Common myeloid progenitor, CD34-positive (primary cell): ENCODE measurements around the gene ZNF532.

Experiments used
- CTCF ChIA-PET: fragments of 350-600 bp; sonication (Branson Sonifier 250); formaldehyde crosslinking; loops from one replicate; lab custom pipeline; 2021; ENCODE audit warnings: antibody characterized with exemption; lab: Charles Lee
- POLR2A ChIA-PET: fragments of 350-600 bp; sonication (Branson Sonifier 250); formaldehyde crosslinking; loops from one replicate; lab custom pipeline; 2021; ENCODE audit warnings: antibody characterized with exemption; lab: Charles Lee
- DNase-seq, 3 donors: peaks; one replicate each; pipeline versions ENCODE4 v3.0.0 to v3.0.0-alpha.2; 2013
- H3K27ac ChIP-seq, 2 experiments: 1 replicate in 1 of 2; 2 replicates in 1 of 2; pipeline ENCODE4 v1.7.0; 2013; ENCODE audit warnings: inconsistent platforms in 2 of 2, low read length in 2 of 2, mild to moderate bottlenecking in 2 of 2, low read depth in 1 of 2, moderate library complexity in 1 of 2; ENCODE audit not compliant: severe bottlenecking in 2 of 2, insufficient read depth in 1 of 2, poor library complexity in 1 of 2
- H3K27me3 ChIP-seq, 5 experiments: replicated peaks in 2 of 5; 1 replicate in 3 of 5; 2 replicates in 2 of 5; pipeline versions ENCODE4 v1.6.1 to v1.7.0; 2013; ENCODE audit warnings: low read length in 4 of 5, mild to moderate bottlenecking in 2 of 5, moderate library complexity in 2 of 5, inconsistent platforms in 1 of 5; ENCODE audit not compliant: insufficient read depth in 5 of 5, control insufficient read depth in 4 of 5
- H3K36me3 ChIP-seq, 4 experiments: 1 replicate in 2 of 4; 2 replicates in 2 of 4; pipeline versions ENCODE4 v1.6.1 to v1.7.0; 2013; ENCODE audit warnings: low read length in 3 of 4, control low read depth in 1 of 4, mild to moderate bottlenecking in 1 of 4; ENCODE audit not compliant: control insufficient read depth in 4 of 4, insufficient read depth in 4 of 4
- H3K4me1 ChIP-seq, 4 experiments: 1 replicate in 3 of 4; 2 replicates in 1 of 4; pipeline versions ENCODE4 v1.6.1 to v1.7.1; 2013; ENCODE audit warnings: low read length in 3 of 4, mild to moderate bottlenecking in 3 of 4, control low read depth in 1 of 4, inconsistent platforms in 1 of 4, moderate library complexity in 1 of 4; ENCODE audit not compliant: control insufficient read depth in 4 of 4, insufficient read depth in 4 of 4; ENCODE audit errors: control extremely low read depth in 1 of 4
- H3K4me3 ChIP-seq, 7 experiments: 1 replicate in 4 of 7; 2 replicates in 3 of 7; pipeline versions ENCODE4 v1.5.1 to v1.7.0; 2013; ENCODE audit warnings: mild to moderate bottlenecking in 7 of 7, low read length in 6 of 7, moderate library complexity in 6 of 7, inconsistent platforms in 2 of 7, low read depth in 2 of 7, control low read depth in 1 of 7; ENCODE audit not compliant: insufficient read depth in 4 of 7, control insufficient read depth in 1 of 7; ENCODE audit errors: extremely low read depth in 1 of 7
- H3K9me3 ChIP-seq, 5 experiments: 1 replicate in 4 of 5; 2 replicates in 1 of 5; pipeline versions ENCODE4 v1.6.1 to v1.7.1; 2013; ENCODE audit warnings: low read length in 4 of 5, mild to moderate bottlenecking in 2 of 5, inconsistent platforms in 1 of 5, low read depth in 1 of 5, moderate library complexity in 1 of 5; ENCODE audit not compliant: control insufficient read depth in 4 of 5, insufficient read depth in 2 of 5; ENCODE audit errors: control extremely low read depth in 1 of 5
- WGBS: methylation state at CpG from one replicate; pipeline ENCODE4 v1.1.5; 2013; ENCODE audit not compliant: insufficient coverage; 5-methylcytosine and 5-hydroxymethylcytosine counted together

ZNF532 gene

DNA sequence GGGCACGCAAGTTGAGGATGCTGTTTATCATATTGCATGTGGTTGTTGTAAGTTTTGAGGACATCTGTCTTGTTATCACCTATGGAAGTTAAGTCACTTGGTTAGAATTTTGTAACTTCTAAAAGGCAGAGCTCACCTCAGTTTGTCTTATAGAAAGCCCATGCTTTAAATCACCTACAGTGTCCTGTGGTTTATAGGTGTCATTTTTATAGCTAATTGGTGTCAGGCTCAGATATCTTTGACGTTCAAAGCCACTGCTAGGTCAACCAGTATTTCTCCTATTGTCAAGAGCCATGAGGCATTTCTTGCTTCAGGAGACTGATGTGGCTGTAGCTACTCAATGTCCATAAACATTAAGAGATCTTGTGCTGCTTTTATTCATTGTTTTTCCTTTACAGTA is 16.8 kb downstream of the ZNF532 start:
- Histone ChIP-seq H3K27ac (no peak overlapping the region), H3K36me3 (peaks cover 0 to 1% (median 0%) of the 10 kb centered on the region in 4 experiments), H3K9me3 (no peaks in the 10 kb centered on the region), H3K4me1 (peaks cover 0 to 1% (median 0%) of the 10 kb centered on the region in 4 experiments), H3K27me3 (peaks cover 0 to 6% (median 0%) of the 10 kb centered on the region in 5 experiments), H3K4me3 (no peak overlapping the region)
- CTCF ChIA-PET = interaction anchor here (0.6 to 1.0 kb wide), 2 partner anchors 10 to 15 kb away, joined by 3 read pairs; no protein-coding TSS in a partner anchor
- no peak for DNase-seq
- WGBS = 100% methylated on average over 1 of the region's 2 CpGs
- POLR2A ChIA-PET = no interaction called here

DNA sequence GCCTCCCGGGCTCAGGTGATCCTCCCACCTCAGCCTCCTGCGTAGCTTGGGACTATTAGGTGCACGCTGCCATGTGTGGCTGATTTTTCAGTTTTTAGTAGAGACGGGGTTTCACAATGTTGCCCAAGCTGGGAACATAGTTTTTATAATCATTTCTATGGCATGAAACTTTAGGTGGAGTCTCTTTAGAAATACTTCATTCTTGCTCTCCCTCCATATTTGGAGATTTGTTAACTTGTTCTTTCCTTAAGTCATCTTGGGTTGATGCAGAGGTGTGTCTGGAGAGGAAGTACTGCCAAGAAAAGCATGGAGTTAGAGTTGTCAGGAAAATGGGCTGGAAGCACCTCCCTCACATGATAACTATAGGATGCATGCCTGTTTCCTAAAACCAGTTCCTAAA is 17.4 kb downstream of the ZNF532 start:
- peaks cover 4 to 7% (median 5%) of the 10 kb centered on the region in 4 experiments for H3K4me1 ChIP-seq
- H3K9me3 ChIP-seq = no peaks in the 10 kb centered on the region
- no peak overlapping the region for H3K27ac ChIP-seq
- ChIA-PET CTCF (interaction anchor here (1.0 kb wide), 1 partner anchor 16 kb away, joined by 3 read pairs; no protein-coding TSS in a partner anchor), POLR2A (no interaction called here)
- H3K27me3 ChIP-seq = peaks cover 0 to 6% (median 0%) of the 10 kb centered on the region in 5 experiments
- DNase-seq = no peak
- H3K4me3 ChIP-seq = no peak overlapping the region
- no peaks in the 10 kb centered on the region for H3K36me3 ChIP-seq
- WGBS = 92% methylated on average over 4 of the region's 4 CpGs

DNA sequence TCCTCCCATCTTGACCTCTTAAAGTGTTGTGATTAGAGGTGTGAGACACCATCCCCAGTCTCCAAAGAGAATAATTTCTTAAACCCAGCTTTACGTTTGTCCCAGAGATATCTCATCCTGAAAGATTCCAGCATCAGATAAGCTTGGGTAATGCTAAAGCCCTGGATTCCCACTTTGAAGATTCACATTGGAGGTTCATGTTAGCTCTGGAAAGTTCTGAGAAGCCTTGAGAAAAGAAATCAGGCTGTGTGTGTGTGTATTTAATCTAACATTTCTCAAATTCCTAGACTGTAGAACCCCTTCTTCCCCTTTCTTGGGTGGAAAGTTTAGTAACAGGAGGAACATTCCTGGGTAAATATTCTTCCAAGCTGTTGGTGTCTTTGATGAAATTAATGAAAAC is 18.0 kb downstream of the ZNF532 start:
- Histone ChIP-seq H3K4me1 (peaks cover 4 to 13% (median 11%) of the 10 kb centered on the region in 4 experiments), H3K36me3 (no peaks in the 10 kb centered on the region), H3K9me3 (no peaks in the 10 kb centered on the region), H3K27me3 (peaks cover 0 to 6% (median 0%) of the 10 kb centered on the region in 5 experiments), H3K4me3 (no peak overlapping the region), H3K27ac (no peak overlapping the region)
- WGBS = no CpG with 5 or more reads among the region's 1 CpG
- CTCF ChIA-PET = no interaction called here
- POLR2A ChIA-PET = interaction anchor here (0.7 kb wide), 1 partner anchor 13 kb away, joined by 3 read pairs; no protein-coding TSS in a partner anchor
- DNase-seq = no peak

DNA sequence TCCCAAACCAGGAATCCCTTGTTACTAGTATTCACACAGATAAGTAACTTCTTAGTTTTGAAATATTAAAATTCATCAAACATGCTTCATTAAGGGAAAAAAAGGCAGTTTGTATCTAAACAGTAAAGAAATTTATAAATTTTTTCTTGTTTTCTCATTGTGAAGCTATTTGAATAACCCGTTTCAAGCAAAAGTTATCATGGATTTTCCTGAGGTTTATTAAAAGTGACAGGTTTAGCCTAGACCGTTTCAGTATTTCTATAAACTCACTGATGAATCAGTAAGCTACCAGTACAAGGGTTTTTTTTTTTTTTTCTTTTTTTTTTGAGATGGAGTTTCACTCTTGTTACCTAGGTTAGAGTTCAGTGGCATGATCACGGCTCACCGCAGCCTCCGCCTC is 20.0 kb downstream of the ZNF532 start:
- WGBS = 100% methylated on average over 3 of the region's 5 CpGs
- Histone ChIP-seq H3K4me3 (no peak overlapping the region), H3K4me1 (peaks cover 8 to 20% (median 16%) of the 10 kb centered on the region in 4 experiments), H3K36me3 (no peaks in the 10 kb centered on the region), H3K27ac (no peak overlapping the region), H3K9me3 (no peaks in the 10 kb centered on the region), H3K27me3 (peaks cover 0 to 6% (median 0%) of the 10 kb centered on the region in 5 experiments)
- DNase-seq = no peak
- ChIA-PET CTCF (interaction anchor here (1.0 kb wide), 1 partner anchor 15 kb away, joined by 3 read pairs; no protein-coding TSS in a partner anchor), POLR2A (no interaction called here)

DNA sequence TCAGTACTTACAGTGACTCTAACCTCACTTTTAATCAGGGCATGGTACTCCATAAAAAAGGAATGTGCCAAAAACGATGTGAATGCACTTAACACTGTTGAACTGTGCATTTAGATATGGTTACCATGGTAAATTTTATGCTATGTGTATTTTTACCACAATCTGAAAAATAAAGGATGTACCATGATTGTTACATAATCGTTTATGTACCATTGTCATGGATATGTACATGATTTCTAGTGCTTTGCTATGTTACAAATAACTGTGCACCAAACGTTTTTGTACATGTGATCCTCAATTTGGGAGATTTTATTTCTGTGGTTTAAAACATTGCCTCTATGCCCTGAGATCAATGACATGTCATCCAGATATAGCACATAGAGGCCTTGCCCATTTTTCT is 21.8 kb downstream of the ZNF532 start:
- peak in 2 of 3 donors; percentile 33 to 54 for DNase-seq
- no peaks in the 10 kb centered on the region for H3K9me3 ChIP-seq
- WGBS = no CpG with 5 or more reads among the region's 3 CpGs
- no peaks in the 10 kb centered on the region for H3K36me3 ChIP-seq
- POLR2A ChIA-PET = no interaction called here
- peaks cover 8 to 20% (median 16%) of the 10 kb centered on the region in 4 experiments for H3K4me1 ChIP-seq
- peaks cover 0 to 5% (median 0%) of the 10 kb centered on the region in 5 experiments for H3K27me3 ChIP-seq
- CTCF ChIA-PET = no interaction called here
- no peak overlapping the region for H3K4me3 ChIP-seq
- H3K27ac ChIP-seq = no peak overlapping the region

DNA sequence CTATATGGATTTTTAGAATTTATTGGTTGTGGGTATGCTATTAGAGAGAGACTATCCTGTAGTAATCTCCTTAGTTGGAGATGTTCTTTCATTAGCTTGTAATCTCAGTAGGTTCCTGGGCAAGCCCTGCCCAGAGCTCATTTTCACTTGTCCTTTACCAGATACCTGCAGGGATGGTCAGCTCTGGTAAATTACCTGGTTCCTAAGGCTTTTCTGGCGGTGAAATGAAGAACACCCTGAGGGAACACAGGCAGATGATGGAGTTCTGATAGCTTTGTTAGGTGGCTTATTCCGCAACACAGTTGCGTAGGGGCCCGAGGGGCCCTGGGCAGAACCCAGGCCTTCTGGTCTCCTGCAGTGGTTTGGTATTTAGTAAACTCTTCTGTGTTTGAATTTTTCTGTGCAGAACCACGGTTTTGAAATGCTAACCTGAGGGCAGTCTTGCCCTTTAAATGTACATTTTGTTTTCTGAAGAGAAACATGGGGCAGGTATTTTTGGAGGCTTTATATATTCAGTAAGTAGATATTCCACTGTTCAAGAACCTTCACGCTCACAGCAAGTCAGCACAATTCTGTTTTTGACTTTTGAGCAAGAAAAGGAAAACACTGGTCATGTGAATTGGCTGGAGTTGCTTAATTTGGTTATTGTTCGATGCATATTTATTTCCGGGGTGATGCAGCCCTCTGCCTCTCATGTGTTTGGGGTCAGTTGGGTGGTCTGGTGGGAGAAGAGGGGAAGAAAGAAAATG is 22.4 kb downstream of the ZNF532 start:
- CTCF ChIA-PET = interaction anchor here (0.9 kb wide), 1 partner anchor 107 kb away, joined by 3 read pairs; no protein-coding TSS in a partner anchor
- H3K27ac ChIP-seq = peak overlapping the region in 1 of 2 experiments; percentile 37
- H3K27me3 ChIP-seq = peaks cover 0 to 4% (median 0%) of the 10 kb centered on the region in 5 experiments
- no peaks in the 10 kb centered on the region for H3K9me3 ChIP-seq
- WGBS = 67% methylated on average over 5 of the region's 8 CpGs
- POLR2A ChIA-PET = no interaction called here
- DNase-seq = no peak
- H3K4me1 ChIP-seq = peaks cover 8 to 25% (median 16%) of the 10 kb centered on the region in 4 experiments
- no peaks in the 10 kb centered on the region for H3K36me3 ChIP-seq
- peak overlapping the region in 4 of 7 experiments; percentile 7 to 61 (median 54) for H3K4me3 ChIP-seq

DNA sequence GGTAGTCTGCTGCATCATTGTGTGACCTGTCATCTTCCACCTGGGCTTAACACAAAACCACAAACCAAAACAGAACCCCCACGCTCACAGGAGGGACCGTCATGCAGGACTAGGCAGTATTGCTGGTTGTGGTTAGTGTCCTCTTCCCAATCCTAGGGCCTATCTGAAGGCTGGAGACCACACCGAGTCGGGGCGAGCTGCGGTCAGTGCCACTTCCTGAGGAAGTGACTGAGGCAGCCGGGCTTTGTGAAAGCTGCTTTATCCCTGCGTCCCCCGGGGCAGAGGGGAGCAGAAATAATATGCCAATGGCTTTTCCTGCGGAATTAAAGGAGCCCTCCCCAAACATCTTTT is 22.9 kb downstream of the ZNF532 start:
- 0% methylated on average over 8 of the region's 10 CpGs for WGBS
- peaks cover 8 to 27% (median 16%) of the 10 kb centered on the region in 4 experiments for H3K4me1 ChIP-seq
- no peaks in the 10 kb centered on the region for H3K9me3 ChIP-seq
- CTCF ChIA-PET = interaction anchor here (0.9 kb wide), 1 partner anchor 107 kb away, joined by 3 read pairs; no protein-coding TSS in a partner anchor
- peak overlapping the region in 4 of 7 experiments; percentile 7 to 61 (median 54) for H3K4me3 ChIP-seq
- POLR2A ChIA-PET = no interaction called here
- no peaks in the 10 kb centered on the region for H3K27me3 ChIP-seq
- peak; percentile 80 to 95 (median 93) for DNase-seq
- no peak overlapping the region for H3K27ac ChIP-seq
- no peaks in the 10 kb centered on the region for H3K36me3 ChIP-seq
